Central memory CD8-positive, alpha-beta T cell (primary cell): ENCODE results near the gene LASP1NB.
"Not testable (repeated sequence)": the region's sequence is repeated elsewhere in the genome, so short reads cannot be mapped to it uniquely, and the experiment has no call there.

Experiments used
- ATAC-seq: fragments of 150-1000 bp; cut with Tn5 transposase; replicated peaks from 2 replicates; pipeline ENCODE4 v1.10.0; 2022; ENCODE audit warnings: mild to moderate bottlenecking, moderate FRiP score, moderate number of reproducible peaks; ENCODE audit not compliant: poor library complexity, severe bottlenecking; ENCODE audit errors: extremely low read depth
- DNase-seq, 2 donors: peaks; one replicate each; pipeline ENCODE4 v3.0.0; 2021; ENCODE audit warnings: low spot score in 2 of 2
- H3K27ac Mint-ChIP-seq: one replicate; pipeline ENCODE4 v1.8.0; 2022; ENCODE audit warnings: low read depth, mild to moderate bottlenecking, moderate library complexity, mixed read lengths
- H3K27me3 Mint-ChIP-seq: one replicate; pipeline ENCODE4 v1.8.0; 2022; ENCODE audit warnings: mixed read lengths
- H3K36me3 Mint-ChIP-seq: one replicate; pipeline ENCODE4 v1.8.0; 2022; ENCODE audit warnings: mild to moderate bottlenecking, moderate library complexity, mixed read lengths; ENCODE audit not compliant: insufficient read depth
- H3K4me1 Mint-ChIP-seq: one replicate; pipeline ENCODE4 v1.8.0; 2022; ENCODE audit warnings: mixed read lengths
- H3K4me3 Mint-ChIP-seq: one replicate; pipeline ENCODE4 v1.8.0; 2022; ENCODE audit warnings: mild to moderate bottlenecking, moderate library complexity, mixed read lengths
- H3K9me3 Mint-ChIP-seq: one replicate; pipeline ENCODE4 v1.8.0; 2022; ENCODE audit warnings: mixed read lengths

Gene LASP1NB

DNA sequence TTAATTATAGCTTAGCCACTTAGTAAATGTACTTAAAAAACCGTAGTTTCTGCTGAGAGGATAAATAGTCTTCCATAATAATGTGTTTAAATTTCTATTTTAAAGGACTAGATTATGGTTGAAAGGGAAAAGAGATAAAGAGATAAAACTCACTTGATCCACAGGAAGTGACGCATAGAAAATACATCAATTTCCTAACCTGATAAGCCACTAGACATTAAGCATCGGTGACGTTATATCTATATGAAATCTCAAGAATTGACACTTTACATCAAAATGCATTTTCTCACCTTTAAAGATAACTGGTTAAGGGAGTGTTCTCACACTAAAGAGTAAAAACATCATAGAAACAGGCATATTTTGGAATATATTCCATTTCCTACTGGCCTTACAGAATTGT lies 36.0 kb downstream of the LASP1NB start:
- H3K4me3 Mint-ChIP-seq, result no peak overlapping the region
- H3K4me1 Mint-ChIP-seq, result peaks cover 8% of the 10 kb centered on the region

DNA sequence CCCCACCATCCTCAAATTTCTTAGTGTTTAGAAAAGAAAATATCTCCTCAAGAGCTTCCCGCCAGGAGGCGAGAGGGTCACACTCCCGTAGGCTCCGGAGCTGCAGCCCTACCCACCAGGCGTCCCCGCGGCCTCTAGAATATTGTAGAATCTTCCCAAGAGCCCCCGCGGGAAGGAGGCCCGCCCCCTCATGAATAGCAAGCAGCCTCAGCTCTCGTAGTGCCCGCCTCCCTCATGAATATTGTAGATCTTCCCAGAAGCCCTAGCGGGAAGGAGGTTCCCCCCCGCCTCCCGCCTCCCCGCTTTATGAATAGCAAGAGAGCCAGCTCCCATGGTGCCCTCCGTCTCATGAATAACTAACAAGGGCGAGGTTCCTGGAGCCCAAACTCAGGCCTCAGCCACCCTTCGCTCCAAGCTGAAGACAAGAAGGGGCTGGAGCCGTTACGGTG lies 41.9 kb downstream of the LASP1NB start, which contains the start of gene FBXO47:
FBXO47 (minus strand) TSS at position 114 of the 449 bp plus-strand sequence. CDS start 4,378 bp downstream, outside the sequence.
- H3K36me3 Mint-ChIP-seq, result no peaks in the 10 kb centered on the region
- H3K4me1 Mint-ChIP-seq, result peaks cover 8% of the 10 kb centered on the region
- peak within 1 kb of the TSS; percentile 70 for H3K27ac Mint-ChIP-seq
- peak within 1 kb of the TSS; percentile 71 for H3K4me3 Mint-ChIP-seq
- ATAC-seq (peak; percentile 96), DNase-seq (peak; percentile 42 to 75)
- no peaks in the 10 kb centered on the region for H3K9me3 Mint-ChIP-seq
- no peaks in the 10 kb centered on the region for H3K27me3 Mint-ChIP-seq

More for the DNA sequence above, 36.0 kb downstream of the LASP1NB start:
- Mint-ChIP-seq H3K27me3 (no peaks in the 10 kb centered on the region), H3K9me3 (no peaks in the 10 kb centered on the region), H3K27ac (peak overlapping the region; percentile 38), H3K36me3 (no peaks in the 10 kb centered on the region)
- peak; percentile 37 for ATAC-seq
- no peak for DNase-seq

DNA sequence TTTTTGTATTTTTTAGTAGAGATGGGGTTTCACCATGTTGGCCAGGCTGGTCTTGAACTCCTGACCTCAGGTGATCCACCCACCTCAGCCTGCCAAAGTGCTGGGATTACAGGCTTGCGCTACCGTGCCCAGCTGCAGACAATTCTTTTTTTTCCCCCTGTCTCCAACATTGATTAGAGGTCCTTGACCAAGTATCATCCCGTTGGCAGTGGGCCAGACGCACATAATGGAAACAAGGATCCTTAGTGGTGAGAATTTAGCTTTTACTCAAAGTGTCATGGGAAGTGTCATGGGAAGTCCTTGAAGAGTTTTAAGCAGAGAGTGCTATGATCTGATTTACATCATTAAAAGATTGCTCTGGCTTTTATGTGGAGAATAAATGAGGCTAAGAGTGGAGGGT lies 43.9 kb downstream of the LASP1NB start:
- DNase-seq, result no peak
- ATAC-seq, result no peak
- Mint-ChIP-seq H3K4me1 (peaks cover 8% of the 10 kb centered on the region), H3K9me3 (no peaks in the 10 kb centered on the region), H3K27me3 (no peaks in the 10 kb centered on the region), H3K36me3 (no peaks in the 10 kb centered on the region), H3K4me3 (no peak overlapping the region), H3K27ac (no peak overlapping the region)

DNA sequence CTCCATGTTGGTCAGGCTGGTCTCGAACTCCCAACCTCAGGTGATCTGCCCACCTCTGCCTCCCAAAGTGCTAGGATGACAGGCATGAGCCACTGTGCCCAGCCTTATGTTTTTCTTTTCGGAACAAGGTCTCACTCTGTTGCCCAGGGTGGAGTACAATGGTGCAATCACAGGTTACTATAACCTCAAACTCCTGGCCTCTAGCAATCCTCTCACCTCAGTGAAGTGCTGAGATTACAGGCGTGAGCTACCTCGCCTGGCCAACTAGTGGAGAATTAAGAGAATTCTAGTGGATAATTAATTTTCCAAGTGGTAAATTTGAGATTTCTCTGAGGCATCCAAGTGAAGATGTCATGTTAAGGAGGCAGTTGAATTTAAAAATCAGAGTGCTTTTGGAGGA lies 44.7 kb downstream of the LASP1NB start:
- peaks cover 8% of the 10 kb centered on the region for H3K4me1 Mint-ChIP-seq
- H3K9me3 Mint-ChIP-seq, result no peaks in the 10 kb centered on the region
- no peak for DNase-seq
- no peak overlapping the region for H3K4me3 Mint-ChIP-seq
- H3K27me3 Mint-ChIP-seq, result no peaks in the 10 kb centered on the region
- no peak for ATAC-seq
- no peak overlapping the region for H3K27ac Mint-ChIP-seq
- H3K36me3 Mint-ChIP-seq, result no peaks in the 10 kb centered on the region

DNA sequence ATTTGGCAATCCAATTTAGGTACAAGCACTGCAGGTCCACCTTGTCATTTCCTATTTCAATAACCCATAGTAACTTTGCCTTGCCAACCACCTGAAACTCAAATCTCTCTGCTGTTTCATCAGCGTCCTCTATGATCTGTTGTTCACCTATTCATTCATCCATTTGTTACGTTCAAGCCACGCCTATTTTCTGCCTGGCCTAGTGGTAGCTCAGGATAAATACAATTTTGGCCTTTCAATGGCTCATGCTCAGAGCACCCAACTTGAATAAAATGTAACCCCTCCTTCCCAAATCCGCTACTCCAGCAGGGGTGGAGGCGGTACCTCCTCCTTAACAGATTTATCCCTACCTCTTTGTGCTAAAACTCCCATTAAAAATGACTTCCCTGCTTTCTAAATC lies 45.4 kb downstream of the LASP1NB start:
- Mint-ChIP-seq H3K4me1 (peaks cover 8% of the 10 kb centered on the region), H3K27ac (no peak overlapping the region), H3K36me3 (peaks cover 1% of the 10 kb centered on the region), H3K27me3 (no peaks in the 10 kb centered on the region), H3K9me3 (no peaks in the 10 kb centered on the region), H3K4me3 (no peak overlapping the region)
- DNase-seq (no peak), ATAC-seq (no peak)

DNA sequence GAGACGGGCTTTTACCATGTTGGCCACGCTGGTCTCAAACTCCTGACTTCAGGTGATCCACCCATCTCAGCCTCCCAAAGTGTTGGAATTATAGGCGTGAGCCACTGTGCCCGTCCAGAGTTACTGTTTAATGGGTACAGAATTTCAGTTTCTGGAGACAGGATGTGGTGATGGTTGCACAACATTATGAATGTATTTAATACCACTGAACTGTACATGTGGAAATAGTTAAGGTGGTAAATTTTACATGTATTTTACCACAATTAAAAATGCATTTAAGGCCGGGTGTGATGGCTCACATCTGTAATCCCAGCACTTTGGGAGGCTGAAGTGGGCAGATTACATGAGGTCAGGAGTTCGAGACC lies 50.8 kb downstream of the LASP1NB start:
- not testable (repeated sequence) for H3K4me1 Mint-ChIP-seq, H3K4me3 Mint-ChIP-seq, DNase-seq, H3K36me3 Mint-ChIP-seq, H3K27ac Mint-ChIP-seq, H3K27me3 Mint-ChIP-seq, H3K9me3 Mint-ChIP-seq
- ATAC-seq, result peak; percentile 76

DNA sequence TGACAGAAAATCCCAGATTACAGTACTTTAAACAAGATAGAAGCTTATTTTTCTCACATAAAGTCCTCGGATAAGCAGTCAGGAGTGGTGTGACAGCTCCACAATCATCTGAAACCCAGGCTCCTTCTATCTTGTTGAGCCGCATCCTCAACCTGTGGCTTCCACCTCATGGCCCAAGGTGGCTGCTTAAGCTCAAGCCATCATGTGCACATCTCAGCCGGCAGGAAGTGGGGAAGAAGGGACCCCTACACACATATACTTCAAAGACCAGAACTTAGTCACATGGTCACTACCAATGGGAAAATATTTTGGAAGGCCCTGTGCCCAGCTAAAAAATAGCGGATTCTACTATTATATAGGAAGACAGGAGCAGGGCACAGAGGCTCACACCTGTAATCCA lies 52.8 kb downstream of the LASP1NB start:
- Mint-ChIP-seq H3K36me3 (peaks cover 8% of the 10 kb centered on the region), H3K4me3 (no peak overlapping the region), H3K9me3 (no peaks in the 10 kb centered on the region), H3K27ac (no peak overlapping the region), H3K4me1 (no peaks in the 10 kb centered on the region), H3K27me3 (no peaks in the 10 kb centered on the region)
- ATAC-seq (no peak), DNase-seq (no peak)
